HepG2 (cell line): ENCODE measurements around the gene GOLT1A. TPM values are rescaled to one million over a fixed set of nuclear protein-coding genes. Genes with fewer than 3 reads are reported as not detected.

Experiments used
- ATAC-seq: fragments of 200-7000 bp; cut with Tn5 transposase; 3 replicates; pipeline ENCODE4 v1.9.1; 2020; ENCODE audit warnings: mild to moderate bottlenecking, moderate library complexity
- BruUV-seq: library from RNA; stranded (reverse); fragments of 400-500 nt; replicated peaks from 2 replicates; lab custom pipeline; 2021; lab: Mats Ljungman, UMichigan
- CTCF ChIA-PET: fragments of 300-600 bp; formaldehyde crosslinking; extraction: SDS; loops from one replicate; lab custom pipeline; 2021; ENCODE audit warnings: low total read pairs, inconsistent platforms, low intra/inter-chr PET ratio; lab: Yijun Ruan, JAX
- POLR2A ChIA-PET: fragments of 350-600 bp; sonication (Branson Sonifier 250); formaldehyde crosslinking; loops from one replicate; lab custom pipeline; 2020; ENCODE audit warnings: antibody characterized with exemption, inconsistent platforms; lab: Yijun Ruan, JAX
- DNase-seq: peaks from one replicate; pipeline ENCODE4 v3.0.0-alpha.2; 2015; ENCODE audit warnings: low spot score
- FAIRE-seq: peaks from 3 replicates; lab custom pipeline; 2011; peaks lifted over from hg19 to GRCh38; lab: Jason Lieb, UNC
- H2AFZ ChIP-seq: one replicate; pipeline ENCODE4 v1.6.1; 2011; ENCODE audit warnings: low read length, inconsistent platforms
- H3K27ac ChIP-seq: fragments of 300-600 bp; 3 replicates; pipeline ENCODE4 v1.8.0; 2011; ENCODE audit warnings: mixed run types, mild to moderate bottlenecking, mixed read lengths, low read length, inconsistent platforms; ENCODE audit not compliant: insufficient read depth; ENCODE audit errors: extremely low read length
- H3K27me3 ChIP-seq, 2 experiments: fragments of 200-600 bp in 1 of 2; 2 replicates in 1 of 2; 3 replicates in 1 of 2; pipeline versions ENCODE4 v1.6.0 to v1.8.0; 2011; ENCODE audit warnings: low read length in 2 of 2, mild to moderate bottlenecking in 2 of 2, moderate library complexity in 2 of 2, inconsistent platforms in 1 of 2; ENCODE audit not compliant: insufficient read depth in 2 of 2, control insufficient read depth in 1 of 2
- H3K36me3 ChIP-seq, 2 experiments: fragments of 200-600 bp in 1 of 2; replicated peaks in 1 of 2; 2 replicates in 1 of 2; 3 replicates in 1 of 2; pipeline versions ENCODE4 v1.5.1 to v1.8.0; 2011; ENCODE audit warnings: low read length in 2 of 2, inconsistent platforms in 1 of 2; ENCODE audit not compliant: insufficient read depth in 2 of 2, control insufficient read depth in 1 of 2
- H3K4me1 ChIP-seq: 2 replicates; pipeline ENCODE4 v1.5.1; 2012; ENCODE audit warnings: low read length, inconsistent platforms; ENCODE audit not compliant: insufficient read depth
- H3K4me2 ChIP-seq: 2 replicates; pipeline ENCODE4 v1.6.0; 2011; ENCODE audit warnings: low read depth, low read length, inconsistent platforms
- H3K4me3 ChIP-seq, 3 experiments: fragments of 200-600 bp in 1 of 3; sonication (generic), shearing (Covaris generic) in 1 of 3; replicated peaks in 1 of 3; 2 replicates each; pipeline ENCODE4 v1.5.1; 2011 to 2016; ENCODE audit warnings: low read length in 3 of 3, inconsistent platforms in 2 of 3, low read depth in 2 of 3, mild to moderate bottlenecking in 2 of 3, control low read depth in 1 of 3, mixed read lengths in 1 of 3; ENCODE audit not compliant: insufficient read depth in 1 of 3
- H3K79me2 ChIP-seq: one replicate; pipeline ENCODE4 v1.6.1; 2011; ENCODE audit warnings: low read length, inconsistent platforms; ENCODE audit not compliant: insufficient read depth
- H3K9ac ChIP-seq: 2 replicates; pipeline ENCODE4 v1.6.0; 2011; ENCODE audit warnings: mild to moderate bottlenecking, low read depth, low read length, inconsistent platforms; ENCODE audit not compliant: insufficient read depth
- H3K9me3 ChIP-seq: 2 replicates; pipeline ENCODE4 v1.5.1; 2012; ENCODE audit warnings: mild to moderate bottlenecking, low read length
- H4K20me1 ChIP-seq: 2 replicates; pipeline ENCODE4 v1.6.0; 2011; ENCODE audit warnings: inconsistent platforms, mild to moderate bottlenecking, low read length, moderate library complexity; ENCODE audit not compliant: insufficient read depth
- ARNT ChIP-seq: fragments of 450-650 bp; IDR thresholded peaks from 2 replicates; pipeline ENCODE4 v1.6.1; 2017
- ATF6 ChIP-seq: sonication (generic); formaldehyde crosslinking; conservative IDR thresholded peaks from 2 replicates; pipeline ENCODE4 v1.4.0; 2020; ENCODE audit warnings: missing genetic modification reagents
- BCL6 ChIP-seq: IDR thresholded peaks from 2 replicates; pipeline ENCODE4 v1.6.1; 2016; ENCODE audit warnings: missing genetic modification reagents, missing compliant biosample characterization
- MYPOP ChIP-seq: sonication (generic); formaldehyde crosslinking; IDR thresholded peaks from 2 replicates; pipeline ENCODE4 v1.8.1; 2023; ENCODE audit warnings: mild to moderate bottlenecking, moderate library complexity, missing genetic modification reagents
- NFRKB ChIP-seq: fragments of 450-650 bp; IDR thresholded peaks from 2 replicates; pipeline ENCODE4 v1.6.1; 2017
- NR1H2 ChIP-seq: sonication (generic); formaldehyde crosslinking; IDR thresholded peaks from 2 replicates; pipeline ENCODE4 v1.8.1; 2022; ENCODE audit warnings: low read depth, missing genetic modification reagents, borderline replicate concordance
- PATZ1 ChIP-seq: sonication (generic); formaldehyde crosslinking; IDR thresholded peaks from 2 replicates; pipeline ENCODE4 v1.4.0; 2020; ENCODE audit warnings: missing genetic modification reagents
- PAX8 ChIP-seq: sonication (generic); formaldehyde crosslinking; IDR thresholded peaks from 2 replicates; pipeline ENCODE4 v1.8.0; 2022; ENCODE audit warnings: mild to moderate bottlenecking, missing genetic modification reagents, borderline replicate concordance
- PBX3 ChIP-seq: sonication (generic); formaldehyde crosslinking; IDR thresholded peaks from 2 replicates; pipeline ENCODE4 v1.8.1; 2023; ENCODE audit warnings: missing genetic modification reagents, inconsistent platforms, borderline replicate concordance
- RXRB ChIP-seq: IDR thresholded peaks from 2 replicates; pipeline ENCODE4 v1.6.1; 2016; ENCODE audit warnings: borderline replicate concordance, missing genetic modification reagents, missing compliant biosample characterization
- TAF1 ChIP-seq: sonication (generic); formaldehyde crosslinking; IDR thresholded peaks from 2 replicates; pipeline ENCODE4 v1.4.0; 2020; ENCODE audit warnings: missing genetic modification reagents
- TFAP4 ChIP-seq: sonication (generic); IDR thresholded peaks from 2 replicates; pipeline ENCODE4 v1.6.1; 2016; ENCODE audit warnings: low read depth, borderline replicate concordance
- TOPORS ChIP-seq: sonication (generic); formaldehyde crosslinking; IDR thresholded peaks from 2 replicates; pipeline ENCODE4 v1.8.0; 2023; ENCODE audit warnings: mild to moderate bottlenecking, missing genetic modification reagents
- TSC22D2 ChIP-seq: sonication (generic); formaldehyde crosslinking; IDR thresholded peaks from 2 replicates; pipeline ENCODE4 v1.5.1; 2020; ENCODE audit warnings: missing genetic modification reagents, mild to moderate bottlenecking, borderline replicate concordance
- ZNF3 ChIP-seq: IDR thresholded peaks from 2 replicates; pipeline ENCODE4 v1.7.0; 2017; ENCODE audit warnings: inconsistent platforms
- ZNF607 ChIP-seq: sonication (generic); formaldehyde crosslinking; IDR thresholded peaks from 2 replicates; pipeline ENCODE4 v1.5.1; 2020; ENCODE audit warnings: missing genetic modification reagents, mild to moderate bottlenecking, borderline replicate concordance
- WGBS: methylation state at CpG from one replicate; pipeline ENCODE4 v1.1.6; 2017; ENCODE audit warnings: low lambda C conversion rate; 5-methylcytosine and 5-hydroxymethylcytosine counted together
- in situ Hi-C: cut with HindIII; loops from 2 replicates; pipeline ENCODE4 v1.10.0; 2017; ENCODE audit warnings: low pct_unique_long_range_greater_than_20kb; ENCODE audit not compliant: extremely low pct_ligation_motif_present
- intact Hi-C: fragments of 100-400 bp; cut with micrococcal nuclease; formaldehyde crosslinking; loops from one replicate; pipeline ENCODE4 v1.10.0; 2022; ENCODE audit not compliant: unreplicated experiment
- polyA plus RNA-seq, 8 experiments: library from polyadenylated mRNA; depleted of rRNA in 3 of 8; stranded (reverse) in 7 of 8; unstranded in 1 of 8; fragments of >200 nt; fragmentation: Illumina TruSeq in 4 of 8; extraction: Trizol in 4 of 8; gene quantifications; 2 replicates each; pipeline versions ENCODE4 v1.2.1 to v1.2.3, GENCODE V29; 2011 to 2016; ENCODE audit warnings: low read depth in 4 of 8, missing spikeins in 1 of 8, mixed read lengths in 1 of 8; ENCODE audit not compliant: insufficient read depth in 1 of 8
- total RNA-seq, 5 experiments: library from RNA; depleted of rRNA; stranded (reverse); fragments of >200 nt; fragmentation: Illumina TruSeq; extraction: Trizol; gene quantifications; 2 replicates each; pipeline ENCODE4 v1.2.3, GENCODE V29; 2016; ENCODE audit warnings: low read depth in 1 of 5

The GOLT1A gene
- total and polyA plus RNA-seq, 2 of the 13 experiments (the other 11 are each of a cell fraction or from before 2014, with no cell fraction given), result 25.8 to 28.0 TPM

GRCh38 chr1:204257446-204257845, 43.7 kb upstream of the GOLT1A start (continued):
- TF ChIP-seq TFAP4 (no peak), TSC22D2 (CRISPR knock-in tag) (no peak), MYPOP (CRISPR knock-in tag) (no peak), RXRB (no peak)

GRCh38 chr1:204256531-204256930, 42.7 kb upstream of the GOLT1A start:
- ChIA-PET CTCF (no interaction called here), POLR2A (no interaction called here)
- DNase-seq (no peak), FAIRE-seq (no peak), ATAC-seq (no peak)
- Histone ChIP-seq H3K36me3 (peaks cover 11 to 19% of the 10 kb centered on the region in 2 experiments; a peak in 4 of 5 replicates), H3K9ac (no peak overlapping the region), H3K27ac (no peak overlapping the region), H2AFZ (no peak overlapping the region), H3K4me1 (peaks cover 39% of the 10 kb centered on the region), H3K27me3 (no peaks in the 10 kb centered on the region), H3K79me2 (no peaks in the 10 kb centered on the region), H4K20me1 (no peaks in the 10 kb centered on the region), H3K4me2 (no peak overlapping the region), H3K9me3 (no peaks in the 10 kb centered on the region), H3K4me3 (no peak overlapping the region)
- no TSS peak for BruUV-seq
- in situ Hi-C loops, result no loop called here
- WGBS, result 98% methylated on average over 9 of the region's 10 CpGs
- intact Hi-C loops, result no loop called here
- TF ChIP-seq ZNF607 (CRISPR knock-in tag) (no peak), ATF6 (CRISPR knock-in tag) (no peak), TOPORS (CRISPR knock-in tag) (no peak), PATZ1 (CRISPR knock-in tag) (no peak), TAF1 (CRISPR knock-in tag) (no peak), ZNF3 (CRISPR knock-in tag) (no peak), NR1H2 (CRISPR knock-in tag) (no peak), PBX3 (CRISPR knock-in tag) (no peak), ARNT (no peak), NFRKB (no peak), PAX8 (no peak), BCL6 (no peak)
